ENCODE data around the gene ANKMY1.

- TF ChIP-seq EZH2phosphoT487 (conservative IDR thresholded peaks at IDR 0.05; ENCODE audit: low read length) (no peak), CTCF (IDR thresholded peaks at IDR 0.05; ENCODE audit: insufficient read depth, low read length, poor library complexity, severe bottlenecking) (no peak)
Observed at GRCh38 chr2:240431271-240431660, 126.5 kb downstream of the ANKMY1 start.

Data from SU-DHL-6 (cell line).